NCI-H345 treated with DMSO at 0.1 percent for 48 hours (cell line): ENCODE measurements around the gene CHD5.
A peak's percentile ranks its signal among the peaks of the same experiment; 100 is the strongest.

Experiments
- DNase-seq: peaks from one replicate; lab custom pipeline; 2025; ENCODE audit not compliant: unreplicated experiment; lab: John Stamatoyannopoulos, UW

Gene CHD5

GRCh38 chr1:6202256-6202655 lies 22.1 kb upstream of the CHD5 start:
- DNase-seq = no peak

GRCh38 chr1:6200188-6200809 lies 20.2 kb upstream of the CHD5 start:
- no peak for DNase-seq

GRCh38 chr1:6199298-6200187 lies 19.4 kb upstream of the CHD5 start, which contains the start of gene RPL22:
Gene RPL22, minus strand, starts transcription at chr1:6199595. Its CDS starts 22 bp downstream, at chr1:6199573.
- DNase-seq = peak; percentile 97

GRCh38 chr1:6198646-6199297 lies 18.7 kb upstream of the CHD5 start:
- DNase-seq = no peak

- DNase-seq = no peak
These were observed 17.8 kb upstream of the CHD5 start for GRCh38 chr1:6197746-6198427.

GRCh38 chr1:6191968-6192367 lies 11.8 kb upstream of the CHD5 start:
- no peak for DNase-seq

- DNase-seq = no peak
These were observed 8.3 kb upstream of the CHD5 start for GRCh38 chr1:6188466-6188865.

- DNase-seq = no peak
These were observed 5.7 kb upstream of the CHD5 start for GRCh38 chr1:6185635-6186382.

- no peak for DNase-seq
These were observed 5.0 kb upstream of the CHD5 start for GRCh38 chr1:6185151-6185550.

- DNase-seq = no peak
These were observed 4.1 kb upstream of the CHD5 start for GRCh38 chr1:6184083-6184783.

GRCh38 chr1:6183520-6183989 lies 3.4 kb upstream of the CHD5 start:
- DNase-seq = no peak

- no peak for DNase-seq
These were observed 1.2 kb upstream of the CHD5 start for GRCh38 chr1:6181347-6181770.

- no peak for DNase-seq
These were observed 688 bp upstream of the CHD5 start for GRCh38 chr1:6180707-6181311.

- DNase-seq = no peak
These were observed 451 bp downstream of the CHD5 start for GRCh38 chr1:6179564-6180175.

GRCh38 chr1:6178751-6179563 lies 1.2 kb downstream of the CHD5 start:
- no peak for DNase-seq

GRCh38 chr1:6177681-6178380 lies 2.3 kb downstream of the CHD5 start:
- no peak for DNase-seq

- DNase-seq = no peak
These were observed 3.3 kb downstream of the CHD5 start for GRCh38 chr1:6176779-6177178.
